Right cardiac atrium (tissue), 5 donors: ENCODE data around the gene ZNF444. TPM values are rescaled to one million over a fixed set of nuclear protein-coding genes. Genes with fewer than 3 reads are reported as not detected.

Experiments used
- polyA plus RNA-seq: library from polyadenylated mRNA; stranded (reverse); fragments of 200-250 nt; gene quantifications from one replicate; pipeline ENCODE4 v1.2.3, GENCODE V29; 2013
- total RNA-seq, 4 donors: library from RNA; stranded (reverse); fragmentation: NEBNext Ultra II Directional; extraction: Animal tissue kit (Norgen Biotek cat#: 25700); gene quantifications; one replicate each; pipeline ENCODE4 v1.2.1, GENCODE V29; 2021
- donor health status: healthy with polysubstance abuse.
- donor health status: DM: no; HTN: yes; CAD: no.
- donor health status: DM: no; HTN: no; CAD: no.
- donor health status: DM: no; HTN: yes; CAD: no; lungs with severe emphysema.
- donor health status: DM: yes; HTN: yes; CAD: no.

ZNF444 gene
- total and polyA plus RNA-seq, 5 donors = 19.3 to 29.3 (median 22.1) TPM

Other genes starting within 250 kb of the ZNF444 start
- not detected for gene NLRP13, start 209.0 kb upstream of the ZNF444 start, total RNA-seq
- not detected for gene NLRP13, start 209.0 kb upstream of the ZNF444 start, polyA plus RNA-seq
- not detected for gene NLRP8, start 193.5 kb upstream of the ZNF444 start, total RNA-seq
- gene NLRP8, start 193.5 kb upstream of the ZNF444 start, polyA plus RNA-seq = not detected
- gene NLRP5, start 154.5 kb upstream of the ZNF444 start, total RNA-seq = not detected
- not detected for gene NLRP5, start 154.5 kb upstream of the ZNF444 start, polyA plus RNA-seq
- 10 to 100 TPM; 22.0 to 29.2 (median 26.2) TPM for gene ZNF787, start 20.0 kb upstream of the ZNF444 start, total RNA-seq
- 25.4 TPM for gene ZNF787, start 20.0 kb upstream of the ZNF444 start, polyA plus RNA-seq
- gene GALP, start 34.7 kb downstream of the ZNF444 start, total RNA-seq = not detected
- not detected for gene GALP, start 34.7 kb downstream of the ZNF444 start, polyA plus RNA-seq
- gene ZSCAN5B, start 56.5 kb downstream of the ZNF444 start, total RNA-seq = not detected
- not detected for gene ZSCAN5B, start 56.5 kb downstream of the ZNF444 start, polyA plus RNA-seq
- not detected for gene ZSCAN5C, start 61.0 kb downstream of the ZNF444 start, total RNA-seq
- gene ZSCAN5C, start 61.0 kb downstream of the ZNF444 start, polyA plus RNA-seq = not detected
- gene EDDM13, start 131.5 kb downstream of the ZNF444 start, total RNA-seq = not detected
- 0.32 TPM for gene EDDM13, start 131.5 kb downstream of the ZNF444 start, polyA plus RNA-seq
- 10 to 100 TPM; 18.2 to 25.8 (median 21.7) TPM for gene ZSCAN5A, start 173.6 kb downstream of the ZNF444 start, total RNA-seq
- gene ZSCAN5A, start 173.6 kb downstream of the ZNF444 start, polyA plus RNA-seq = 16.5 TPM